Smooth muscle cell (in vitro differentiated cells): ENCODE data around the gene LSP1. TPM values are rescaled to one million over a fixed set of nuclear protein-coding genes. Genes with fewer than 3 reads are reported as not detected.

Experiments used
- DNase-seq: peaks from one replicate; lab custom pipeline; 2025; ENCODE audit not compliant: unreplicated experiment; lab: John Stamatoyannopoulos, UW
- H2AFZ ChIP-seq: fragments of 200-600 bp; sonication (generic); 2 replicates; pipeline ENCODE4 v1.6.0; 2016; ENCODE audit warnings: antibody characterized with exemption, low read depth, mild to moderate bottlenecking
- H3F3A ChIP-seq: fragments of 200-600 bp; sonication (generic); 2 replicates; pipeline ENCODE4 v1.6.0; 2017; ENCODE audit warnings: antibody characterized with exemption, low read depth
- H3K27ac ChIP-seq: fragments of 200-600 bp; sonication (generic); 2 replicates; pipeline ENCODE4 v1.5.1; 2016; ENCODE audit warnings: low read depth, mild to moderate bottlenecking
- H3K27me3 ChIP-seq: fragments of 200-600 bp; sonication (generic); 2 replicates; pipeline ENCODE4 v1.6.1; 2016; ENCODE audit warnings: low read depth, mild to moderate bottlenecking
- H3K36me3 ChIP-seq: fragments of 200-600 bp; sonication (generic); 2 replicates; pipeline ENCODE4 v1.5.1; 2016; ENCODE audit warnings: low read depth
- H3K4me1 ChIP-seq: fragments of 200-600 bp; sonication (generic); 2 replicates; pipeline ENCODE4 v1.5.1; 2016; ENCODE audit warnings: low read depth
- H3K4me2 ChIP-seq: fragments of 200-600 bp; sonication (generic); 2 replicates; pipeline ENCODE4 v1.6.0; 2016; ENCODE audit warnings: mild to moderate bottlenecking
- H3K4me3 ChIP-seq: fragments of 200-600 bp; sonication (generic); 2 replicates; pipeline ENCODE4 v1.5.1; 2016; ENCODE audit warnings: mild to moderate bottlenecking
- H3K79me2 ChIP-seq: fragments of 200-600 bp; sonication (generic); 2 replicates; pipeline ENCODE4 v1.6.0; 2016; ENCODE audit warnings: low read depth, mild to moderate bottlenecking
- H3K9ac ChIP-seq: fragments of 200-600 bp; sonication (generic); 2 replicates; pipeline ENCODE4 v1.6.0; 2016; ENCODE audit warnings: low read depth
- H3K9me3 ChIP-seq: fragments of 200-600 bp; sonication (generic); replicated peaks from 2 replicates; pipeline ENCODE4 v1.5.1; 2016; ENCODE audit warnings: low read depth
- H4K20me1 ChIP-seq: fragments of 200-600 bp; sonication (generic); 2 replicates; pipeline ENCODE4 v1.6.0; 2016; ENCODE audit warnings: low read depth
- WGBS: methylation state at CpG from one replicate; pipeline ENCODE4 v1.1.7; 2016; ENCODE audit warnings: low lambda C conversion rate; 5-methylcytosine and 5-hydroxymethylcytosine counted together
- polyA plus RNA-seq: library from polyadenylated mRNA; unstranded; fragments of >200 nt; fragmentation: Nextera tagmentation; extraction: Ambion mirVana; gene quantifications from 2 replicates; pipeline ENCODE4 v1.2.1, GENCODE V29; 2016
- total RNA-seq: library from RNA; depleted of rRNA; stranded (reverse); fragments of >200 nt; gene quantifications from 2 replicates; pipeline ENCODE4 v1.2.3, GENCODE V29; 2014
- TF ChIP-seq, protein P1 (sequence below): fragments of 200-600 bp; sonication (generic); IDR thresholded peaks from 2 replicates; pipeline ENCODE4 v1.5.1; 2017; ENCODE audit warnings: borderline replicate concordance, mild to moderate bottlenecking, antibody characterized with exemption; ENCODE audit not compliant: insufficient read depth, poor library complexity, severe bottlenecking

The LSP1 gene
- total and polyA plus RNA-seq, 2 experiments from 2014 or later, result 2.1 to 13.7 TPM

DNA sequence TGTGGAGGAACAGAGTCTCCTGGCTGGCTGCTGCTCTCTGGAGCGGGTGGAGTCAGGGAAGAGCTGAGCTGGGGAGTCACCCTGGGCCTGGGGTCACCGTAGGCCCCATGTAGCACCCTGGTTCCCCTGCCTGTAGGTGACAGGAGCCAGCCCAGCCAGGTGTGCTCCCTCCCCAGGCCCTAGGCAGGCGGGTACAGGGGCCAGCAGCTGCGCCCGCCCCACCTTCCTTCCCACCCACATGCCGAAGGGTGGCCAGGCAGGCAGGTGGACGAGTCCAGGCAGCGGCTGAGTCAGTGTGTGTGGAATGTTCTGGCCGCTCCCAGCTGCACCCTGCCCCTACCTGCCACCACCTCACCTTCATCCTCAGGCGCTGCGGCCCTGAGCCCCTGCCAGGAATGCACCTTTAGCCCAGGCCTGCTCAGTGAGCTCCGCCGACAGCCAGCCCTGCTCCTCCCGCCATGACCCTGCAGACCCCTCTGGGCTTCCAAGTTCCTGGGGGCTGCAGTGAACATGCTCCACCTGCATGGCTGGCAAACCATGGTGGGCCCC, 18.7 kb upstream of the LSP1 start:
- H3K27ac ChIP-seq, result peak overlapping the region; percentile 66
- DNase-seq, result no peak
- peaks cover 16% of the 10 kb centered on the region for H3K4me1 ChIP-seq

DNA sequence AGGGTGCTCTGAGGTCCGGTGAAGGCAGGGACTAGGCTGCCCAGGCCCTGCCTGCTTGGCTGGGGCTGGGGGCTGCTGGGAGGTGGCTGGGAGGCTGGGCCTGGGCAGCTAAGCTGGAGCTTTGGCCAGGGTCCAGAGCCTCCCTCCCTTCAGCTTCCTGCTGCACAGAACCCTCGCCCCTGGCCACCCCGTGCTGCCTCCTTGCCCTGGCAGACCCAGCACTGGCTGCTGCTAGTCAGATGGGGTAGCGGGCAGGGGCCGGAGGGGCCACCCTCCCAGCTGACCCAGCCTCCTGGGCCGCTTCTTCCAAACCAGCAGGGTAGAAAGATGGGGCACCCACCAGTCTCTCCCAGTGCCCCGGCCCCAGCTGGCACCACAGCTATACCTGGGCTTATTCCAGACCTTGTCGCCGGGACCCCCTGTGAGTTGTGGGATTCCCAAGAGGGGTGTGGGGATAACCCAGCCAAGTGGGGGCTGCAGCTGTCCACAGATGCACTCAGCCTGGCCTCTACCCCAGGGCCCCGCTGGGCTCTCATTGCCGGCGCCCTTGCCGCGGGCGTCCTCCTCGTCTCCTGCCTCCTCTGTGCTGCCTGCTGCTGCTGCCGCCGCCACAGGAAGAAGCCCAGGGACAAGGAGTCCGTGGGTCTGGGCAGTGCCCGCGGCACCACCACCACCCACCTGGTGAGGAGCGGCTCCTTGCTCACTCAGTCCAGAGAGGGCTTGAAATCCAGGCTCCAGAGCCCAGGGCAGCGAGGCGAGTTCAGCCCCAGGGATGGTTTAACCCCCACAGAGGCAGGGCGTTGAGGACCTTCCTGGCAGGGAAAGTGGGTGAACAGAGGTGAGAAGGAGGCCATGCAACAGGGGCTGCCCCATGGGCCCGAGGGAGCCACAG, 17.9 kb upstream of the LSP1 start, which contains the start of gene SYT8:
SYT8 (plus strand) TSS at position 212 of the 892 bp plus-strand sequence; CDS start at position 328, 116 bp downstream.
- Histone ChIP-seq H3K4me1 (peaks cover 16% of the 10 kb centered on the region), H3K79me2 (no peaks in the 10 kb centered on the region), H3K27ac (peak within 1 kb of the TSS; percentile 66), H3K36me3 (no peaks in the 10 kb centered on the region), H3K4me3 (no peak within 1 kb of the TSS), H3K9ac (no peak within 1 kb of the TSS), H3K4me2 (no peak within 1 kb of the TSS), H3K9me3 (no peaks in the 10 kb centered on the region), H3F3A (no peaks in the 10 kb centered on the region), H4K20me1 (no peaks in the 10 kb centered on the region), H3K27me3 (no peaks in the 10 kb centered on the region), H2AFZ (no peak within 1 kb of the TSS)
- 94% methylated on average over 23 of the region's 26 CpGs for WGBS
- TF ChIP-seq, protein P1, sequence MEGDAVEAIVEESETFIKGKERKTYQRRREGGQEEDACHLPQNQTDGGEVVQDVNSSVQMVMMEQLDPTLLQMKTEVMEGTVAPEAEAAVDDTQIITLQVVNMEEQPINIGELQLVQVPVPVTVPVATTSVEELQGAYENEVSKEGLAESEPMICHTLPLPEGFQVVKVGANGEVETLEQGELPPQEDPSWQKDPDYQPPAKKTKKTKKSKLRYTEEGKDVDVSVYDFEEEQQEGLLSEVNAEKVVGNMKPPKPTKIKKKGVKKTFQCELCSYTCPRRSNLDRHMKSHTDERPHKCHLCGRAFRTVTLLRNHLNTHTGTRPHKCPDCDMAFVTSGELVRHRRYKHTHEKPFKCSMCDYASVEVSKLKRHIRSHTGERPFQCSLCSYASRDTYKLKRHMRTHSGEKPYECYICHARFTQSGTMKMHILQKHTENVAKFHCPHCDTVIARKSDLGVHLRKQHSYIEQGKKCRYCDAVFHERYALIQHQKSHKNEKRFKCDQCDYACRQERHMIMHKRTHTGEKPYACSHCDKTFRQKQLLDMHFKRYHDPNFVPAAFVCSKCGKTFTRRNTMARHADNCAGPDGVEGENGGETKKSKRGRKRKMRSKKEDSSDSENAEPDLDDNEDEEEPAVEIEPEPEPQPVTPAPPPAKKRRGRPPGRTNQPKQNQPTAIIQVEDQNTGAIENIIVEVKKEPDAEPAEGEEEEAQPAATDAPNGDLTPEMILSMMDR, result no peak
- DNase-seq, result no peak

More for the DNA sequence above, 18.7 kb upstream of the LSP1 start:
- Histone ChIP-seq H3K4me2 (no peak overlapping the region), H2AFZ (no peak overlapping the region), H3K79me2 (no peaks in the 10 kb centered on the region), H3K36me3 (no peaks in the 10 kb centered on the region), H3K9ac (no peak overlapping the region), H4K20me1 (no peaks in the 10 kb centered on the region), H3K4me3 (no peak overlapping the region), H3K27me3 (no peaks in the 10 kb centered on the region), H3K9me3 (no peaks in the 10 kb centered on the region), H3F3A (no peaks in the 10 kb centered on the region)
- 78% methylated on average over 12 of the region's 14 CpGs for WGBS
- TF ChIP-seq, protein P1, result no peak

DNA sequence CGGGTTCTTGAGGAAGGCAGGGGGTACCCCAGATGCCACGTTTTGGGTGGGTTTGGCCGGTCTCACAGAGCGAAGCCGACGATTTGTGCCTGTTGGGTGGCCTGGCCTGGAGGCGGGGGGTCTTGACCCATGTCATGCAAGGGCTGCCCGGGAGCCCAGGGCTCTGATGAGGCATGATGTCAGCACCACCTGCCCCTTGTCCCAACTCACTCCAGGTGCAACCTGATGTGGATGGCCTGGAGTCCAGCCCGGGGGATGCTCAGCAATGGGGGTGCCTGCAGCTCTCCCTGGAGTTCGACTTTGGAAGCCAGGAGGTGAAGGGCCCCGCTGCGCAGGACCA, 17.2 kb upstream of the LSP1 start:
- no peak overlapping the region for H3K27ac ChIP-seq
- H4K20me1 ChIP-seq, result no peaks in the 10 kb centered on the region
- no peaks in the 10 kb centered on the region for H3K27me3 ChIP-seq
- H3F3A ChIP-seq, result no peaks in the 10 kb centered on the region
- no peak overlapping the region for H3K4me2 ChIP-seq
- H3K4me1 ChIP-seq, result peaks cover 16% of the 10 kb centered on the region
- WGBS, result 94% methylated on average over 12 of the region's 12 CpGs
- no peak for DNase-seq
- no peak overlapping the region for H3K4me3 ChIP-seq
- no peaks in the 10 kb centered on the region for H3K79me2 ChIP-seq
- no peaks in the 10 kb centered on the region for H3K36me3 ChIP-seq
- no peaks in the 10 kb centered on the region for H3K9me3 ChIP-seq
- no peak overlapping the region for H2AFZ ChIP-seq
- no peak overlapping the region for H3K9ac ChIP-seq
- TF ChIP-seq, protein P1, result no peak
